MM.1S (cell line): ENCODE data around the gene SGMS1.
"Not testable (repeated sequence)": the region's sequence is repeated elsewhere in the genome, so short reads cannot be mapped to it uniquely, and the experiment has no call there.

Experiments
- DNase-seq: peaks from one replicate; pipeline ENCODE4 v3.0.0-alpha.2; 2015
- H2AFZ ChIP-seq: fragments of 300-600 bp; sonication (generic); 2 replicates; pipeline ENCODE4 v1.6.0; 2016; ENCODE audit warnings: antibody characterized with exemption, low read length
- H3F3A ChIP-seq: fragments of 300-600 bp; sonication (generic); 2 replicates; pipeline ENCODE4 v1.6.1; 2016; ENCODE audit warnings: mild to moderate bottlenecking, antibody characterized with exemption, low read length, moderate library complexity, mixed read lengths; ENCODE audit not compliant: insufficient read depth
- H3K27ac ChIP-seq: fragments of 300-600 bp; sonication (generic); 2 replicates; pipeline ENCODE4 v1.5.1; 2016; ENCODE audit warnings: mild to moderate bottlenecking, low read length
- H3K27me3 ChIP-seq: fragments of 300-600 bp; sonication (generic); replicated peaks from 2 replicates; pipeline ENCODE4 v1.6.0; 2016; ENCODE audit warnings: low read length; ENCODE audit not compliant: insufficient read depth
- H3K36me3 ChIP-seq: fragments of 300-600 bp; sonication (generic); replicated peaks from 2 replicates; pipeline ENCODE4 v1.6.1; 2016; ENCODE audit warnings: mild to moderate bottlenecking, low read length, mixed read lengths; ENCODE audit not compliant: insufficient read depth
- H3K4me1 ChIP-seq: fragments of 300-600 bp; sonication (generic); 2 replicates; pipeline ENCODE4 v1.6.1; 2016; ENCODE audit warnings: low read length, mixed read lengths
- H3K4me2 ChIP-seq: fragments of 300-600 bp; sonication (generic); 2 replicates; pipeline ENCODE4 v1.6.0; 2016; ENCODE audit warnings: low read depth, low read length
- H3K4me3 ChIP-seq: fragments of 300-600 bp; sonication (generic); 2 replicates; pipeline ENCODE4 v1.5.1; 2016; ENCODE audit warnings: low read length, mixed read lengths
- H3K79me2 ChIP-seq: fragments of 300-600 bp; sonication (generic); 2 replicates; pipeline ENCODE4 v1.6.1; 2016; ENCODE audit warnings: mixed run types, low read length, mixed read lengths
- H3K9ac ChIP-seq: fragments of 300-600 bp; sonication (generic); 2 replicates; pipeline ENCODE4 v1.6.1; 2016; ENCODE audit warnings: low read length, mixed read lengths
- H3K9me2 ChIP-seq: fragments of 300-600 bp; sonication (generic); replicated peaks from 2 replicates; pipeline ENCODE4 v1.6.1; 2016; ENCODE audit warnings: mild to moderate bottlenecking, low read length, mixed read lengths; ENCODE audit not compliant: insufficient read depth
- H3K9me3 ChIP-seq: fragments of 300-600 bp; sonication (generic); replicated peaks from 2 replicates; pipeline ENCODE4 v1.6.1; 2016; ENCODE audit warnings: mild to moderate bottlenecking, low read length, mixed read lengths; ENCODE audit not compliant: insufficient read depth
- H4K20me1 ChIP-seq: fragments of 300-600 bp; sonication (generic); 2 replicates; pipeline ENCODE4 v1.6.1; 2016; ENCODE audit warnings: mild to moderate bottlenecking, low read length, moderate library complexity, mixed read lengths; ENCODE audit not compliant: insufficient read depth
- EZH2 ChIP-seq: fragments of 300-600 bp; sonication (generic); optimal IDR thresholded peaks from 2 replicates; pipeline ENCODE3; 2017; ENCODE audit warnings: low read depth, mild to moderate bottlenecking, antibody characterized with exemption, low read length, mixed read lengths
- EZH2phosphoT487 ChIP-seq: fragments of 300-600 bp; sonication (generic); IDR thresholded peaks from 2 replicates; pipeline ENCODE4 v1.6.1; 2018; ENCODE audit warnings: antibody characterized with exemption, low read length
- TF ChIP-seq, protein P1 (sequence below): fragments of 300-600 bp; sonication (generic); IDR thresholded peaks from 2 replicates; pipeline ENCODE4 v1.5.1; 2016; ENCODE audit warnings: antibody characterized with exemption, low read length, mixed read lengths

Gene SGMS1

DNA sequence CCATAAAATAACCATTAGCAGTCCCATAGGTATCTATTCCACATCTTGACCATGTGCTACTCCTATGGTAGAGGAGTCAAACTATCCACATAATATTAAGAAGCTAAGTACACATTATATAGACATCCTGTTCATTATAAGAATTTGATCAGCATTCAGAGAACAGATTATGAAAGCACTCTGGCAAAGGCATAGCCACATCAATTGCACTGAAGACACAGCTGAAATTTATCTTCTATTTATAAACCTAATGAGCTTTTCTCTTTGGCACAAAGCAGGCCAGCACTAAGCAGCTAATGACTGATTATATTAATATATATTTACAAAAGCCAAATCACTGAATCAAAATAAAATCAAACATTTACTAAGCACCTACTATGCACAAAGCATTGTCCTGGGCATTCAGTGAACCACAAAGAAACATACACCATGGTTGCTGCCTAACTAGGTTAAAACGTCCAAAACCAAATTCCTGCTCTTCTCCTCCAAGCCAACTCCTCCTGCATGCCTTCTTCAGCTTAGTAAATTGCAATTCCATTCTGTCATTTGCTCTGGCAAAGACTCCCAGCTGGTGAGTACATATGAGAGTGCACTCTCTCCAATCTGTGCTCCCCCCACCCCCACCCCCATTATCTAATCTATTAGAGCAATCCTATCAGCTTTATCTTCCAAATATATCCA lies 249.8 kb downstream of the SGMS1 start:
- TF ChIP-seq EZH2phosphoT487: no peak
- TF ChIP-seq, protein P1, sequence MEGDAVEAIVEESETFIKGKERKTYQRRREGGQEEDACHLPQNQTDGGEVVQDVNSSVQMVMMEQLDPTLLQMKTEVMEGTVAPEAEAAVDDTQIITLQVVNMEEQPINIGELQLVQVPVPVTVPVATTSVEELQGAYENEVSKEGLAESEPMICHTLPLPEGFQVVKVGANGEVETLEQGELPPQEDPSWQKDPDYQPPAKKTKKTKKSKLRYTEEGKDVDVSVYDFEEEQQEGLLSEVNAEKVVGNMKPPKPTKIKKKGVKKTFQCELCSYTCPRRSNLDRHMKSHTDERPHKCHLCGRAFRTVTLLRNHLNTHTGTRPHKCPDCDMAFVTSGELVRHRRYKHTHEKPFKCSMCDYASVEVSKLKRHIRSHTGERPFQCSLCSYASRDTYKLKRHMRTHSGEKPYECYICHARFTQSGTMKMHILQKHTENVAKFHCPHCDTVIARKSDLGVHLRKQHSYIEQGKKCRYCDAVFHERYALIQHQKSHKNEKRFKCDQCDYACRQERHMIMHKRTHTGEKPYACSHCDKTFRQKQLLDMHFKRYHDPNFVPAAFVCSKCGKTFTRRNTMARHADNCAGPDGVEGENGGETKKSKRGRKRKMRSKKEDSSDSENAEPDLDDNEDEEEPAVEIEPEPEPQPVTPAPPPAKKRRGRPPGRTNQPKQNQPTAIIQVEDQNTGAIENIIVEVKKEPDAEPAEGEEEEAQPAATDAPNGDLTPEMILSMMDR: no peak
- no peak for TF ChIP-seq EZH2
- Histone ChIP-seq H3K4me1 (peaks cover 14% of the 10 kb centered on the region), H3K27ac (no peak overlapping the region), H3K36me3 (no peaks in the 10 kb centered on the region), H3K9me2 (no peaks in the 10 kb centered on the region), H4K20me1 (no peaks in the 10 kb centered on the region), H3K4me3 (no peak overlapping the region), H3K9me3 (no peaks in the 10 kb centered on the region), H3F3A (no peaks in the 10 kb centered on the region), H2AFZ (no peak overlapping the region), H3K79me2 (0 out of 2 replicates have a peak, but pooled peaks cover 3% of the 10 kb centered on the region), H3K4me2 (no peak overlapping the region), H3K9ac (no peak overlapping the region), H3K27me3 (no peaks in the 10 kb centered on the region)
- no peak for DNase-seq

DNA sequence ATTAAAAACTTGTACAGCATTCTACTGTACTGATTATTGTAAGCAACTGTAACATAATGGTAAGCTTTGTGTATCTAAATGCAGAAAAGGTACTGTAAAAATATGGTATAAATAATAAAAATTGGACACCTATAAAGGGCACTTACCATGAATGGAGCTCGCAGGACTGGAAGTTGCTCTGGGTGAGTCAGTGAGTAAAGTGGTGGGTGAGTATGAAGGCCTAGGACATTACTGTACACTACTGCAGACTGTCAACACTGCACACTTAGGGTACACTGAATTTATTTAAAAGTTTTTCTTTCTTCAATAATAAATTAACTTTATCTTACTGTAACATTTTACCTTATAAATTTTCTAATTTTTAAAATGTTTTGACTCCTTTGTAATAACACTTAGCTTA lies 253.8 kb downstream of the SGMS1 start:
- no peaks in the 10 kb centered on the region for H3K36me3 ChIP-seq
- H3K9ac ChIP-seq: no peak overlapping the region
- H4K20me1 ChIP-seq: no peaks in the 10 kb centered on the region
- peaks cover 5% of the 10 kb centered on the region for H3K4me1 ChIP-seq
- no peaks in the 10 kb centered on the region for H3K9me2 ChIP-seq
- H3K27me3 ChIP-seq: no peaks in the 10 kb centered on the region
- H3K9me3 ChIP-seq: no peaks in the 10 kb centered on the region
- TF ChIP-seq, protein P1: no peak
- TF ChIP-seq EZH2 (no peak), EZH2phosphoT487 (no peak)
- no peak overlapping the region for H3K27ac ChIP-seq
- no peaks in the 10 kb centered on the region for H3F3A ChIP-seq
- no peak overlapping the region for H3K4me3 ChIP-seq
- DNase-seq: no peak
- H2AFZ ChIP-seq: no peak overlapping the region
- H3K79me2 ChIP-seq: 0 out of 2 replicates have a peak, but pooled peaks cover 3% of the 10 kb centered on the region
- H3K4me2 ChIP-seq: no peak overlapping the region

DNA sequence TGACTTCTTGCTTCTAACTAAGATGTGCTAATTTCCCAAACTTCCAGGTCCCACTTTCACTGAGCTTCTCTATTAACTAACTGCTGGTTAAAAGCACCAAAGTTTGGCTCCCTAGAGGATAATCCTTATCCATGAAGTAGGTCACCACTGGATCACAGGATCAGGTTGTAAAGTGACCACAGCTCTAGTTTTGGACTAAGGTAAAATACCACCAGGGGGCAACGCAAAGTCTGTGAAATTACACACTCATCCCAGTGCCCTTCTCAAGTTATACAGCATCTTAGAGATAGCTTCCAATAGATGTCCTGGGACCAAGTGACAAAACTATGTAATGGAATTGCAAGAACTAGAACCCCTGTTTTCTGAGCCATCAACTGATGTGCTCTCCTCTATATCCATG lies 256.0 kb downstream of the SGMS1 start:
- no peaks in the 10 kb centered on the region for H3K9me3 ChIP-seq
- H3K9me2 ChIP-seq: no peaks in the 10 kb centered on the region
- H3K4me1 ChIP-seq: peaks cover 15% of the 10 kb centered on the region
- H4K20me1 ChIP-seq: no peaks in the 10 kb centered on the region
- no peak overlapping the region for H2AFZ ChIP-seq
- no peaks in the 10 kb centered on the region for H3K36me3 ChIP-seq
- 0 out of 2 replicates have a peak, but pooled peaks cover 3% of the 10 kb centered on the region for H3F3A ChIP-seq
- no peak overlapping the region for H3K4me2 ChIP-seq
- no peak overlapping the region for H3K9ac ChIP-seq
- H3K27me3 ChIP-seq: no peaks in the 10 kb centered on the region
- no peak for TF ChIP-seq EZH2phosphoT487
- TF ChIP-seq, protein P1: peak; percentile 45
- H3K79me2 ChIP-seq: 0 out of 2 replicates have a peak, but pooled peaks cover 3% of the 10 kb centered on the region
- no peak overlapping the region for H3K27ac ChIP-seq
- peak; percentile 44 for DNase-seq
- H3K4me3 ChIP-seq: no peak overlapping the region

DNA sequence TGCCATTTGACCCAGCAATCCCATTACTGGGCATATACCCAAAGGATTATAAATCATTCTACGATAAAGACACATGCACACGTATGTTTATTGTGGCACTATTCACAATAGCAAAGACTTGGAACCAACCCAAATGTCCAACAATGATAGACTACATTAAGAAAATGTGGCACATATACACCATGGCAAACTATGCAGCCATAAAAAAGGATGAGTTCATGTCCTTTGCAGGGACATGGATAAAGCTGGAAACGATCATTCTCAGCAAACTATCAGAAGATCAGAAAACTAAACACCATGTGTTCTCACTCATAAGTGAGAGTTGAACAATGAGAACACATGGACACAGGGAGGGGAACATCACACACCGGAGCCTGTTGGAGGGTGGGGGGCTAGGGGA lies 257.3 kb downstream of the SGMS1 start:
- H3F3A ChIP-seq, DNase-seq, H4K20me1 ChIP-seq, H3K79me2 ChIP-seq, H3K9me3 ChIP-seq, H3K4me2 ChIP-seq, H3K4me3 ChIP-seq, H2AFZ ChIP-seq, H3K36me3 ChIP-seq, H3K9me2 ChIP-seq, H3K27me3 ChIP-seq, H3K27ac ChIP-seq, H3K9ac ChIP-seq: not testable (repeated sequence)
- H3K4me1 ChIP-seq: peaks cover 15% of the 10 kb centered on the region

DNA sequence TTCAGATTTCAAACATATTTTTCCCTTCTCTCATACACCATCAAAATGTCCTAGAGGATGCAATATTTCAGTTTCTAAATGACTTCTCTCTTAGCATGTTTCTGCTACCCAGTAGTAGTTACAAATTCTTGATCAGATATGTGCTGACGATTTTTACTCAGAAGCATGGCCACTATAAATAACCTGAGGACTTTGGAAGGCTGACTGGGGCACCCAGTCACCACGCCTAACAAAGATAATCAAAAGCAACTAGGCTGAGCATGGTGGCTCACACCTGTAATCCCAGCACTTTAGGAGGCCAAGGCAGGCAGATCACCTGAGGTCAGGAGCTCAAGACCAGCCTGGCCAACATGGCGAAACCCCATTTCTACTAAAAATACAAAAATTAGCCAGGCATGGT lies 259.0 kb downstream of the SGMS1 start:
- not testable (repeated sequence) for H3K4me2 ChIP-seq, H3K36me3 ChIP-seq, H3K27me3 ChIP-seq, H3K4me3 ChIP-seq, H3K27ac ChIP-seq, H2AFZ ChIP-seq, H3K9me3 ChIP-seq, H3K79me2 ChIP-seq, DNase-seq, H3K9ac ChIP-seq, H4K20me1 ChIP-seq, H3F3A ChIP-seq, H3K9me2 ChIP-seq
- H3K4me1 ChIP-seq: peaks cover 15% of the 10 kb centered on the region
